PC-9 (cell line): ENCODE measurements around the gene ESPN. TPM values are rescaled to one million over a fixed set of nuclear protein-coding genes. Genes with fewer than 3 reads are reported as not detected.
"Not testable (repeated sequence)": the region's sequence is repeated elsewhere in the genome, so short reads cannot be mapped to it uniquely, and the experiment has no call there.

Source experiments
- BruUV-seq: library from RNA; stranded (reverse); fragments of 400-500 nt; replicated peaks from 2 replicates; lab custom pipeline; 2021; lab: Mats Ljungman, UMichigan
- CTCF ChIA-PET: fragments of 300-600 bp; sonication (Branson Sonifier 250); formaldehyde crosslinking; loops from one replicate; lab custom pipeline; 2022; ENCODE audit warnings: antibody characterized with exemption; lab: Charles Lee
- POLR2A ChIA-PET: fragments of 300-600 bp; sonication (Branson Sonifier 250); formaldehyde crosslinking; loops from one replicate; lab custom pipeline; 2022; ENCODE audit warnings: antibody characterized with exemption; ENCODE audit not compliant: unreplicated experiment; lab: Charles Lee
- DNase-seq, 2 experiments: peaks; one replicate each; pipeline versions ENCODE4 v3.0.0 to v3.0.0-alpha.2; 2015 to 2022; ENCODE audit warnings: mixed read lengths in 1 of 2
- H2AFZ ChIP-seq: fragments of 200-600 bp; sonication (generic); 2 replicates; pipeline ENCODE4 v1.8.1; 2017; ENCODE audit warnings: antibody characterized with exemption
- H3F3A ChIP-seq: fragments of 200-600 bp; sonication (generic); 2 replicates; pipeline ENCODE4 v1.8.1; 2017; ENCODE audit warnings: antibody characterized with exemption, mild to moderate bottlenecking, low read depth; ENCODE audit not compliant: insufficient read depth
- H3K27ac ChIP-seq: fragments of 200-600 bp; sonication (generic); 2 replicates; pipeline ENCODE4 v1.6.1; 2016; ENCODE audit warnings: mixed run types
- H3K27me3 ChIP-seq: fragments of 200-600 bp; sonication (generic); 2 replicates; pipeline ENCODE4 v1.6.1; 2016; ENCODE audit warnings: low read depth, mixed run types; ENCODE audit not compliant: insufficient read depth
- H3K36me3 ChIP-seq: fragments of 200-600 bp; sonication (generic); 2 replicates; pipeline ENCODE4 v1.6.1; 2016; ENCODE audit warnings: low read depth, mixed run types
- H3K4me1 ChIP-seq: fragments of 200-600 bp; sonication (generic); replicated peaks from 2 replicates; pipeline ENCODE4 v1.6.1; 2016; ENCODE audit warnings: mixed run types; ENCODE audit not compliant: insufficient read depth
- H3K4me2 ChIP-seq: fragments of 200-600 bp; sonication (generic); 2 replicates; pipeline ENCODE4 v1.6.1; 2017; ENCODE audit warnings: mixed run types
- H3K4me3 ChIP-seq: fragments of 200-600 bp; sonication (generic); 2 replicates; pipeline ENCODE4 v1.6.1; 2016; ENCODE audit warnings: mixed run types
- H3K79me2 ChIP-seq: fragments of 200-600 bp; sonication (generic); 2 replicates; pipeline ENCODE4 v1.6.1; 2017; ENCODE audit warnings: low read depth, mixed run types
- H3K9me2 ChIP-seq: fragments of 200-600 bp; sonication (generic); 2 replicates; pipeline ENCODE4 v1.8.1; 2017; ENCODE audit warnings: mild to moderate bottlenecking; ENCODE audit not compliant: insufficient read depth
- H3K9me3 ChIP-seq: fragments of 200-600 bp; sonication (generic); 2 replicates; pipeline ENCODE4 v1.8.1; 2016; ENCODE audit warnings: low read depth; ENCODE audit not compliant: insufficient read depth
- H4K20me1 ChIP-seq: fragments of 200-600 bp; sonication (generic); 2 replicates; pipeline ENCODE4 v1.8.1; 2017; ENCODE audit not compliant: insufficient read depth
- CTCF ChIP-seq: fragments of 200-600 bp; sonication (generic); conservative IDR thresholded peaks from 2 replicates; pipeline ENCODE4 v1.6.1; 2017; ENCODE audit warnings: mixed run types, antibody characterized with exemption, mild to moderate bottlenecking, moderate library complexity
- EZH2 ChIP-seq: fragments of 200-600 bp; sonication (generic); IDR thresholded peaks from 2 replicates; pipeline ENCODE4 v1.8.0; 2017; ENCODE audit warnings: antibody characterized with exemption, low read depth
- intact Hi-C: fragments of 100-400 bp; cut with micrococcal nuclease; formaldehyde crosslinking; loops from one replicate; pipeline ENCODE4 v1.10.0; 2022; ENCODE audit not compliant: unreplicated experiment
- total RNA-seq: library from RNA; stranded (reverse); gene quantifications from 2 replicates; pipeline ENCODE4 v1.2.3, GENCODE V29; 2021

ESPN gene
- total RNA-seq, 1 experiment from 2014 or later, result 18.6 TPM

- H3K4me2 ChIP-seq, BruUV-seq, H2AFZ ChIP-seq, H3K4me3 ChIP-seq, H3K79me2 ChIP-seq, H3K9me3 ChIP-seq, H4K20me1 ChIP-seq, H3K9me2 ChIP-seq, POLR2A ChIA-PET, H3K27ac ChIP-seq, H3K36me3 ChIP-seq, H3F3A ChIP-seq, H3K27me3 ChIP-seq, H3K4me1 ChIP-seq: not testable (repeated sequence)
- intact Hi-C loops, result loop anchor here (1.0 kb wide), 1 partner anchor 14 kb away; no protein-coding TSS in a partner anchor
- TF ChIP-seq CTCF, result peak; percentile 30; the same call in 1 of the 2 replicates
- DNase-seq, result peak in 1 of 2 experiments; percentile 48
- CTCF ChIA-PET, result interaction anchor here (0.5 to 2.5 kb wide), 9 partner anchors 9 to 192 kb away, joined by 3 to 18 read pairs (median 5); partner anchors contain the start of genes ACOT7 and ESPN
These were observed 12.6 kb downstream of the ESPN start for GRCh38 chr1:6437012-6437700.

GRCh38 chr1:6438047-6438525 lies 13.5 kb downstream of the ESPN start:
- Histone ChIP-seq H3K27me3 (no peaks in the 10 kb centered on the region), H3K4me1 (no peaks in the 10 kb centered on the region), H3F3A (peaks cover 10% of the 10 kb centered on the region; the same call in 1 of the 2 replicates), H3K36me3 (no peaks in the 10 kb centered on the region), H3K4me2 (no peak overlapping the region), H2AFZ (no peak overlapping the region), H3K9me2 (no peaks in the 10 kb centered on the region), H3K4me3 (no peak overlapping the region), H3K27ac (no peak overlapping the region), H3K79me2 (no peaks in the 10 kb centered on the region), H3K9me3 (no peaks in the 10 kb centered on the region), H4K20me1 (no peaks in the 10 kb centered on the region)
- ChIA-PET POLR2A (no interaction called here), CTCF (interaction anchor here (0.5 to 2.5 kb wide), 6 partner anchors 13 to 193 kb away, joined by 3 to 18 read pairs (median 4); partner anchors contain the start of genes ACOT7 and ESPN)
- TF ChIP-seq CTCF (peak; percentile 89), EZH2 (no peak)
- BruUV-seq, result no TSS peak
- peak; percentile 52 to 76 for DNase-seq
- intact Hi-C loops, result loop anchor here (1.0 to 2.0 kb wide), 4 partner anchors 33 to 191 kb away; no protein-coding TSS in a partner anchor

- peak in 1 of 2 experiments; percentile 81 for DNase-seq
These were observed 15.9 kb downstream of the ESPN start for GRCh38 chr1:6440198-6441126.

More at GRCh38 chr1:6440198-6441126, 15.9 kb downstream of the ESPN start:
- H3K27ac ChIP-seq, result no peak overlapping the region
- no peaks in the 10 kb centered on the region for H3K9me3 ChIP-seq
- CTCF ChIA-PET, result interaction anchor here (0.6 to 1.4 kb wide), 12 partner anchors 17 to 599 kb away, joined by 3 to 9 read pairs (median 3); no protein-coding TSS in a partner anchor
- no peaks in the 10 kb centered on the region for H3K4me1 ChIP-seq
- H3K9me2 ChIP-seq, result no peaks in the 10 kb centered on the region
- no peak overlapping the region for H3K4me2 ChIP-seq
- POLR2A ChIA-PET, result interaction anchor here (0.7 kb wide), 3 partner anchors 58 to 235 kb away, joined by 3 to 12 read pairs (median 3); no protein-coding TSS in a partner anchor
- no TSS peak for BruUV-seq
- H3K4me3 ChIP-seq, result no peak overlapping the region
- TF ChIP-seq CTCF (no peak), EZH2 (no peak)
- no peaks in the 10 kb centered on the region for H3K79me2 ChIP-seq
- intact Hi-C loops, result no loop called here
- no peaks in the 10 kb centered on the region for H4K20me1 ChIP-seq
- no peaks in the 10 kb centered on the region for H3K36me3 ChIP-seq
- H2AFZ ChIP-seq, result no peak overlapping the region
- H3F3A ChIP-seq, result peaks cover 10% of the 10 kb centered on the region; the same call in 1 of the 2 replicates
- no peaks in the 10 kb centered on the region for H3K27me3 ChIP-seq
